Measurements from ENCODE around the gene RAB25.
"Not testable (repeated sequence)": the region's sequence is repeated elsewhere in the genome, so short reads cannot be mapped to it uniquely, and the experiment has no call there.

Gene RAB25

GRCh38 chr1:156034991-156035390 is 26.0 kb upstream of the RAB25 start:
- not testable (repeated sequence) for H3K4me1 ChIP-seq (ENCODE audit: control insufficient read depth, insufficient read depth, low read length); H3K9ac ChIP-seq (ENCODE audit: low read depth, low read length); H3K4me3 ChIP-seq (ENCODE audit: low read depth, low read length); H3K36me3 ChIP-seq (ENCODE audit: control insufficient read depth, insufficient read depth, low read length); H3K27me3 ChIP-seq (ENCODE audit: control insufficient read depth, insufficient read depth, low read length); H3K9me3 ChIP-seq (ENCODE audit: control insufficient read depth, insufficient read depth, low read length)

GRCh38 chr1:156042828-156043227 is 18.1 kb upstream of the RAB25 start:
- Histone ChIP-seq H3K9ac (ENCODE audit: low read depth, low read length) (no peak overlapping the region), H3K4me3 (ENCODE audit: low read depth, low read length) (no peak overlapping the region), H3K9me3 (ENCODE audit: control insufficient read depth, insufficient read depth, low read length) (no peaks in the 10 kb centered on the region), H3K36me3 (ENCODE audit: control insufficient read depth, insufficient read depth, low read length) (peaks cover 24% of the 10 kb centered on the region), H3K4me1 (ENCODE audit: control insufficient read depth, insufficient read depth, low read length) (no peaks in the 10 kb centered on the region), H3K27me3 (ENCODE audit: control insufficient read depth, insufficient read depth, low read length) (no peaks in the 10 kb centered on the region)

- no peaks in the 10 kb centered on the region for H3K9me3 ChIP-seq (ENCODE audit: control insufficient read depth, insufficient read depth, low read length)
- H3K27me3 ChIP-seq (ENCODE audit: control insufficient read depth, insufficient read depth, low read length) = no peaks in the 10 kb centered on the region
- H3K4me1 ChIP-seq (ENCODE audit: control insufficient read depth, insufficient read depth, low read length) = no peaks in the 10 kb centered on the region
- H3K4me3 ChIP-seq (ENCODE audit: low read depth, low read length) = no peak overlapping the region
- H3K9ac ChIP-seq (ENCODE audit: low read depth, low read length) = no peak overlapping the region
- H3K36me3 ChIP-seq (ENCODE audit: control insufficient read depth, insufficient read depth, low read length) = peaks cover 29% of the 10 kb centered on the region
These were observed 15.9 kb upstream of the RAB25 start for GRCh38 chr1:156045076-156045475.

GRCh38 chr1:156048663-156049258 is 12.2 kb upstream of the RAB25 start:
- H3K4me3 ChIP-seq (ENCODE audit: low read depth, low read length) = no peak overlapping the region
- H3K4me1 ChIP-seq (ENCODE audit: control insufficient read depth, insufficient read depth, low read length) = no peaks in the 10 kb centered on the region
- H3K9ac ChIP-seq (ENCODE audit: low read depth, low read length) = no peak overlapping the region
- no peaks in the 10 kb centered on the region for H3K27me3 ChIP-seq (ENCODE audit: control insufficient read depth, insufficient read depth, low read length)
- H3K9me3 ChIP-seq (ENCODE audit: control insufficient read depth, insufficient read depth, low read length) = no peaks in the 10 kb centered on the region
- H3K36me3 ChIP-seq (ENCODE audit: control insufficient read depth, insufficient read depth, low read length) = peaks cover 9% of the 10 kb centered on the region

- Histone ChIP-seq H3K9me3 (ENCODE audit: control insufficient read depth, insufficient read depth, low read length) (no peaks in the 10 kb centered on the region), H3K27me3 (ENCODE audit: control insufficient read depth, insufficient read depth, low read length) (peaks cover 1% of the 10 kb centered on the region), H3K9ac (ENCODE audit: low read depth, low read length) (no peak overlapping the region), H3K4me3 (ENCODE audit: low read depth, low read length) (no peak overlapping the region), H3K4me1 (ENCODE audit: control insufficient read depth, insufficient read depth, low read length) (peaks cover under 1% of the 10 kb centered on the region), H3K36me3 (ENCODE audit: control insufficient read depth, insufficient read depth, low read length) (peaks cover 8% of the 10 kb centered on the region)
These were observed 10.6 kb upstream of the RAB25 start for GRCh38 chr1:156050376-156050775.

GRCh38 chr1:156051011-156051725 is 9.8 kb upstream of the RAB25 start:
- no peaks in the 10 kb centered on the region for H3K9me3 ChIP-seq (ENCODE audit: control insufficient read depth, insufficient read depth, low read length)
- peaks cover 4% of the 10 kb centered on the region for H3K27me3 ChIP-seq (ENCODE audit: control insufficient read depth, insufficient read depth, low read length)
- H3K4me3 ChIP-seq (ENCODE audit: low read depth, low read length) = no peak overlapping the region
- H3K36me3 ChIP-seq (ENCODE audit: control insufficient read depth, insufficient read depth, low read length) = peaks cover 8% of the 10 kb centered on the region
- peaks cover 5% of the 10 kb centered on the region for H3K4me1 ChIP-seq (ENCODE audit: control insufficient read depth, insufficient read depth, low read length)
- H3K9ac ChIP-seq (ENCODE audit: low read depth, low read length) = no peak overlapping the region

- Histone ChIP-seq H3K9me3 (ENCODE audit: control insufficient read depth, insufficient read depth, low read length) (no peaks in the 10 kb centered on the region), H3K4me3 (ENCODE audit: low read depth, low read length) (peak overlapping the region; percentile 96), H3K9ac (ENCODE audit: low read depth, low read length) (peak overlapping the region; percentile 9), H3K27me3 (ENCODE audit: control insufficient read depth, insufficient read depth, low read length) (peaks cover 6% of the 10 kb centered on the region), H3K4me1 (ENCODE audit: control insufficient read depth, insufficient read depth, low read length) (peaks cover 5% of the 10 kb centered on the region), H3K36me3 (ENCODE audit: control insufficient read depth, insufficient read depth, low read length) (peaks cover 8% of the 10 kb centered on the region)
These were observed 7.8 kb upstream of the RAB25 start for GRCh38 chr1:156052862-156053767.

GRCh38 chr1:156053768-156054499 is 7.0 kb upstream of the RAB25 start, which contains the start of gene UBQLN4:
Gene UBQLN4, minus strand, starts transcription at chr1:156053798. Its CDS starts 97 bp downstream, at chr1:156053701.
- Histone ChIP-seq H3K4me1 (ENCODE audit: control insufficient read depth, insufficient read depth, low read length) (peaks cover 5% of the 10 kb centered on the region), H3K36me3 (ENCODE audit: control insufficient read depth, insufficient read depth, low read length) (peaks cover 8% of the 10 kb centered on the region)

GRCh38 chr1:156054500-156055280 is 6.3 kb upstream of the RAB25 start, which contains the start of gene LAMTOR2:
Gene LAMTOR2, plus strand, starts transcription at chr1:156054782. Its CDS starts 108 bp downstream, at chr1:156054890.
- Histone ChIP-seq H3K36me3 (ENCODE audit: control insufficient read depth, insufficient read depth, low read length) (peaks cover 7% of the 10 kb centered on the region), H3K27me3 (ENCODE audit: control insufficient read depth, insufficient read depth, low read length) (peaks cover 12% of the 10 kb centered on the region), H3K4me3 (ENCODE audit: low read depth, low read length) (peak within 1 kb of the TSS; percentile 92), H3K9me3 (ENCODE audit: control insufficient read depth, insufficient read depth, low read length) (no peaks in the 10 kb centered on the region), H3K9ac (ENCODE audit: low read depth, low read length) (peak within 1 kb of the TSS; percentile 92), H3K4me1 (ENCODE audit: control insufficient read depth, insufficient read depth, low read length) (peaks cover 5% of the 10 kb centered on the region)

More at GRCh38 chr1:156053768-156054499, 7.0 kb upstream of the RAB25 start, which contains the start of gene UBQLN4:
- Histone ChIP-seq H3K27me3 (ENCODE audit: control insufficient read depth, insufficient read depth, low read length) (peaks cover 8% of the 10 kb centered on the region), H3K4me3 (ENCODE audit: low read depth, low read length) (peak within 1 kb of the TSS; percentile 96), H3K9ac (ENCODE audit: low read depth, low read length) (peak within 1 kb of the TSS; percentile 92), H3K9me3 (ENCODE audit: control insufficient read depth, insufficient read depth, low read length) (no peaks in the 10 kb centered on the region)

- Histone ChIP-seq H3K9ac (ENCODE audit: low read depth, low read length) (peak overlapping the region; percentile 89), H3K4me1 (ENCODE audit: control insufficient read depth, insufficient read depth, low read length) (peaks cover 5% of the 10 kb centered on the region), H3K4me3 (ENCODE audit: low read depth, low read length) (peak overlapping the region; percentile 92), H3K27me3 (ENCODE audit: control insufficient read depth, insufficient read depth, low read length) (peaks cover 12% of the 10 kb centered on the region), H3K36me3 (ENCODE audit: control insufficient read depth, insufficient read depth, low read length) (no peaks in the 10 kb centered on the region), H3K9me3 (ENCODE audit: control insufficient read depth, insufficient read depth, low read length) (no peaks in the 10 kb centered on the region)
These were observed 5.5 kb upstream of the RAB25 start for GRCh38 chr1:156055281-156056048.
